Mesendoderm (in vitro differentiated cells): ENCODE measurements around the gene CPB1.

Experiments used
- DNase-seq: peaks from one replicate; pipeline ENCODE4 v3.0.0; 2013
- H2AK5ac ChIP-seq: 2 replicates; pipeline ENCODE4 v1.6.1; 2013; ENCODE audit warnings: low read length, inconsistent platforms
- H2BK120ac ChIP-seq: 2 replicates; pipeline ENCODE4 v1.6.1; 2013; ENCODE audit warnings: low read depth, mild to moderate bottlenecking, low read length, moderate library complexity, mixed read lengths
- H2BK15ac ChIP-seq: replicated peaks from 2 replicates; pipeline ENCODE4 v1.6.1; 2013; ENCODE audit warnings: low read depth, mild to moderate bottlenecking, moderate library complexity
- H2BK5ac ChIP-seq: 2 replicates; pipeline ENCODE4 v1.6.1; 2013; ENCODE audit warnings: low read length, inconsistent platforms
- H3K18ac ChIP-seq: 2 replicates; pipeline ENCODE4 v1.6.1; 2013; ENCODE audit warnings: mild to moderate bottlenecking, low read length, mixed read lengths
- H3K23ac ChIP-seq: one replicate; pipeline ENCODE4 v1.6.1; 2013; ENCODE audit warnings: low read length
- H3K27ac ChIP-seq: 2 replicates; pipeline ENCODE4 v1.5.1; 2013; ENCODE audit warnings: low read depth, mild to moderate bottlenecking, inconsistent platforms, low read length, moderate library complexity
- H3K27me3 ChIP-seq: 2 replicates; pipeline ENCODE4 v1.6.1; 2013; ENCODE audit warnings: low read length, control low read depth, mild to moderate bottlenecking, inconsistent platforms; ENCODE audit not compliant: insufficient read depth, poor library complexity
- H3K36me3 ChIP-seq: 2 replicates; pipeline ENCODE4 v1.6.1; 2013; ENCODE audit warnings: low read length, inconsistent platforms; ENCODE audit not compliant: control insufficient read depth, insufficient read depth
- H3K4ac ChIP-seq: one replicate; pipeline ENCODE4 v1.6.1; 2013; ENCODE audit warnings: low read depth, mild to moderate bottlenecking, low read length, moderate library complexity
- H3K4me1 ChIP-seq: 2 replicates; pipeline ENCODE4 v1.6.1; 2013; ENCODE audit warnings: low read depth, low read length, inconsistent platforms; ENCODE audit not compliant: control insufficient read depth
- H3K4me2 ChIP-seq: 2 replicates; pipeline ENCODE4 v1.6.1; 2013; ENCODE audit warnings: low read length
- H3K4me3 ChIP-seq: 2 replicates; pipeline ENCODE4 v1.5.1; 2013; ENCODE audit warnings: mild to moderate bottlenecking, low read length
- H3K56ac ChIP-seq: one replicate; pipeline ENCODE4 v1.6.1; 2013; ENCODE audit warnings: low read length
- H3K79me1 ChIP-seq: 2 replicates; pipeline ENCODE4 v1.6.1; 2013; ENCODE audit warnings: low read length, inconsistent platforms
- H3K79me2 ChIP-seq: 2 replicates; pipeline ENCODE4 v1.6.1; 2013; ENCODE audit warnings: mild to moderate bottlenecking, low read length; ENCODE audit not compliant: control insufficient read depth, insufficient read depth
- H3K9ac ChIP-seq: 2 replicates; pipeline ENCODE4 v1.6.1; 2013; ENCODE audit warnings: low read length, inconsistent platforms
- H4K5ac ChIP-seq: one replicate; pipeline ENCODE4 v1.6.1; 2013; ENCODE audit warnings: low read length
- H4K8ac ChIP-seq: one replicate; pipeline ENCODE4 v1.6.1; 2013; ENCODE audit warnings: low read depth, mild to moderate bottlenecking, control low read depth, low read length, moderate library complexity
- WGBS: extraction: QIAGEN DNeasy Blood & Tissue Kit; methylation state at CpG from one replicate; pipeline ENCODE4 v1.1.7; 2013; ENCODE audit warnings: low lambda C conversion rate, missing lambda C conversion rate; ENCODE audit not compliant: insufficient coverage; ENCODE audit errors: extremely low coverage; 5-methylcytosine and 5-hydroxymethylcytosine counted together

Gene CPB1

DNA sequence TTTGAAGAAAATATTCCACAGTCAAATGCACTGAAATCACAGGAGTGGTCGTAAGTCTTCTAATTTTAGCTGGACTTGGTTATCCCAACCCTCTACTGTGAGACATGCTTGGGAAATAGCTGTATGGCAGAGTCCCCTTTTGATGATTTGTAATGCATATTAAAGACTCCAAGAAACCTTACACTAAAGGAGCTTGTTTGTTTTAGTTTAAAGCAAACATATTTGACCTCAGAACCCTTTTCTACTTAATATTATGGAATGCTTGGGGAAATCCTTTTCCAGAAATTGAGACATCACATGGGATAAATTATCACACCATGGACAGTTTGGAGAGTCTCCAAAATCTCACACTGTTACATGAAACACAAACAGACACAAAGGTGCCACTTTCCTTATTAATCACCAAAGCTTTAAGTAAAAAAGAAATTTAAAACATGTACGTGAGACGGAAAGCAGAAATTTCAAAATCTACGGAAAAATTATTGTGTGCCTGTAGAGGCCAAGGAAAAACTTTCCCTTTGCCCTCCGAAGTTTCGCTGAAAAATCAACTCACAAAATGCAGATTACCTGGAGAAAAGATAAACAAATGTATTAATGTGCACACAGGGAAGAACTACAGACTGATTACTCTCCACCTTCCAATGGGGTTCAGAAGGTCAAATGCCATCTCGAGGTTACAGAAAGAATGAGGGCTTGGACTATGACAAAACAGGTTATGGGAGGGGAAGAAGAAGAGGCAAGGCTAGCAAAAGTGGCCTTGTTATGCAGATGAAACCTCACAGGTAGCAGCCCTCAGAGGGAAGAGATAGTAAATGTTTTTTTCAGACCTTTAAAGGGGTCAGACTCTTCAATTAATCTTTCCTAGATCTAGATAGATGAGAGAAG lies 7.0 kb upstream of the CPB1 start:
- no peak for DNase-seq
- Histone ChIP-seq H4K5ac (no peak overlapping the region), H2BK5ac (no peak overlapping the region), H3K36me3 (no peaks in the 10 kb centered on the region), H3K23ac (no peak overlapping the region), H3K4me2 (no peak overlapping the region), H3K9ac (no peak overlapping the region), H3K27ac (no peak overlapping the region), H3K18ac (no peak overlapping the region), H3K79me2 (no peaks in the 10 kb centered on the region), H4K8ac (no peak overlapping the region), H3K4me3 (no peak overlapping the region), H2BK120ac (no peak overlapping the region), H3K4me1 (peaks cover 2% of the 10 kb centered on the region), H3K4ac (no peak overlapping the region), H3K56ac (no peak overlapping the region), H2AK5ac (no peak overlapping the region), H3K27me3 (no peaks in the 10 kb centered on the region), H2BK15ac (no peak overlapping the region), H3K79me1 (no peaks in the 10 kb centered on the region)
- WGBS: no CpG with 5 or more reads among the region's 7 CpGs

GRCh38 chr3:148823026-148823425 lies 4.6 kb upstream of the CPB1 start:
- H3K4me3 ChIP-seq: no peak overlapping the region
- no peak overlapping the region for H3K4ac ChIP-seq
- H3K9ac ChIP-seq: no peak overlapping the region
- H3K23ac ChIP-seq: no peak overlapping the region
- no peak overlapping the region for H2AK5ac ChIP-seq
- H2BK120ac ChIP-seq: no peak overlapping the region
- H3K56ac ChIP-seq: no peak overlapping the region
- H3K4me2 ChIP-seq: no peak overlapping the region
- no peak for DNase-seq
- H3K4me1 ChIP-seq: peaks cover 2% of the 10 kb centered on the region
- H4K8ac ChIP-seq: no peak overlapping the region
- H3K18ac ChIP-seq: no peak overlapping the region
- no peaks in the 10 kb centered on the region for H3K79me2 ChIP-seq
- H2BK15ac ChIP-seq: no peak overlapping the region
- H3K36me3 ChIP-seq: no peaks in the 10 kb centered on the region
- no CpG with 5 or more reads among the region's 1 CpG for WGBS
- H2BK5ac ChIP-seq: no peak overlapping the region
- H3K27me3 ChIP-seq: no peaks in the 10 kb centered on the region
- H3K79me1 ChIP-seq: no peaks in the 10 kb centered on the region
- no peak overlapping the region for H3K27ac ChIP-seq
- no peak overlapping the region for H4K5ac ChIP-seq

GRCh38 chr3:148825476-148825875 lies 2.1 kb upstream of the CPB1 start:
- WGBS: no CpG with 5 or more reads among the region's 3 CpGs
- no peak overlapping the region for H2BK5ac ChIP-seq

GRCh38 chr3:148828136-148828690 lies 602 bp downstream of the CPB1 start:
- Histone ChIP-seq H3K4me2 (no peak overlapping the region), H3K79me2 (no peaks in the 10 kb centered on the region), H2BK15ac (no peak overlapping the region), H3K9ac (no peak overlapping the region), H2AK5ac (no peak overlapping the region), H3K27ac (no peak overlapping the region), H3K4ac (no peak overlapping the region), H3K23ac (no peak overlapping the region), H3K4me1 (no peaks in the 10 kb centered on the region), H2BK120ac (no peak overlapping the region), H3K79me1 (no peaks in the 10 kb centered on the region), H3K56ac (no peak overlapping the region), H4K8ac (no peak overlapping the region), H3K18ac (no peak overlapping the region), H2BK5ac (no peak overlapping the region), H4K5ac (no peak overlapping the region), H3K27me3 (no peaks in the 10 kb centered on the region), H3K36me3 (no peaks in the 10 kb centered on the region), H3K4me3 (no peak overlapping the region)
- no peak for DNase-seq
- no CpG with 5 or more reads among the region's 4 CpGs for WGBS

More at GRCh38 chr3:148825476-148825875, 2.1 kb upstream of the CPB1 start:
- Histone ChIP-seq H3K56ac (no peak overlapping the region), H3K79me1 (no peaks in the 10 kb centered on the region), H3K4me3 (no peak overlapping the region), H4K8ac (no peak overlapping the region), H3K4ac (no peak overlapping the region), H3K4me2 (no peak overlapping the region), H4K5ac (no peak overlapping the region), H2BK15ac (no peak overlapping the region), H3K18ac (no peak overlapping the region), H3K27me3 (no peaks in the 10 kb centered on the region), H2BK120ac (no peak overlapping the region), H3K4me1 (peaks cover 2% of the 10 kb centered on the region), H3K9ac (no peak overlapping the region), H3K23ac (no peak overlapping the region), H3K27ac (no peak overlapping the region), H3K79me2 (no peaks in the 10 kb centered on the region), H2AK5ac (no peak overlapping the region), H3K36me3 (no peaks in the 10 kb centered on the region)
- DNase-seq: no peak

- Histone ChIP-seq H2AK5ac (no peak overlapping the region), H4K8ac (no peak overlapping the region), H3K27me3 (no peaks in the 10 kb centered on the region), H3K18ac (no peak overlapping the region), H4K5ac (no peak overlapping the region), H3K27ac (no peak overlapping the region), H3K4me2 (no peak overlapping the region), H3K4me1 (no peaks in the 10 kb centered on the region), H3K23ac (no peak overlapping the region), H2BK5ac (no peak overlapping the region), H3K4ac (no peak overlapping the region), H3K56ac (no peak overlapping the region), H3K4me3 (no peak overlapping the region), H2BK15ac (no peak overlapping the region), H3K9ac (no peak overlapping the region), H3K36me3 (no peaks in the 10 kb centered on the region), H2BK120ac (no peak overlapping the region), H3K79me1 (no peaks in the 10 kb centered on the region), H3K79me2 (no peaks in the 10 kb centered on the region)
- DNase-seq: no peak
- WGBS: no CpG with 5 or more reads among the region's 3 CpGs
These were observed 2.3 kb downstream of the CPB1 start for GRCh38 chr3:148829926-148830325.
